SH-SY5Y (cell line): ENCODE results near the gene HAUS2.

Experiments used
- GATA2 ChIP-seq: IDR thresholded peaks from 2 replicates; pipeline ENCODE4 v1.6.1; 2011; ENCODE audit warnings: mild to moderate bottlenecking, low read depth, low read length
- GATA3 ChIP-seq: IDR thresholded peaks from 2 replicates; pipeline ENCODE4 v1.6.1; 2011; ENCODE audit warnings: low read depth, mild to moderate bottlenecking, low read length, moderate library complexity

DNA sequence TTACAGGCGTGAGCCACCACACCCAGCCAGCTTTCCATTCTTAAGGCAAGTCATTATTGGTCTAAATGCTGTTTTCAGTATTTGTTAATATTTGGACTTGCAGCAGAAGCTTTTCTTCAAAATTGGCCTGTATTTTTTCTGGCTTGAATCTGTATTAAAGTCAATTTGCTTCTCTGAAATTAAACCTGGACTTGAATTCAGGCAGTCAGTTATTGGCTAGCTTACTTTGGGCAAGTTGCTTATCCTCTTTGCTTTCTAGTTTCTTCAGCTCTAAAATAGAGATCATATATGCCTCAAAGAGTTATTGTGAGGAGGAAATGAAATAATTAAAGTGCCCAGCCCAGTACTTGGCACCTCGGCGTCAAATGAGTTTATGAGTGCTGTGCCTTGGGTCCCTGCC lies 44.1 kb downstream of the HAUS2 start:
- TF ChIP-seq GATA2 (no peak), GATA3 (no peak)
